ENCODE data around the gene TBL3. TPM values are rescaled to one million over a fixed set of nuclear protein-coding genes. Genes with fewer than 3 reads are reported as not detected.

Gene TBL3
- total and polyA plus RNA-seq, 5 experiments from 2014 or later: 30.0 to 61.8 (median 44.6) TPM

- Mint-ChIP-seq H3K27ac (no peak overlapping the region), H3K36me3 (peaks cover 0 to 36% (median 9%) of the 10 kb centered on the region in 3 donors), H3K4me1 (peaks cover 5 to 19% (median 15%) of the 10 kb centered on the region in 4 donors), H3K9me3 (no peaks in the 10 kb centered on the region), H3K27me3 (peaks cover 1 to 32% (median 4%) of the 10 kb centered on the region in 5 donors), H3K4me3 (peak overlapping the region in 1 of 10 donors; percentile 4)
- POLR2A ChIA-PET: interaction anchor here (0.6 to 7.3 kb wide), 3 partner anchors 10 to 103 kb away, joined by 3 to 89 read pairs (median 43); partner anchors contain the start of genes NDUFB10, RPS2 and TBL3
- no peak for ATAC-seq
- DNase-seq: no peak
These were observed 8.9 kb downstream of the TBL3 start for GRCh38 chr16:1980770-1981087.

DNA sequence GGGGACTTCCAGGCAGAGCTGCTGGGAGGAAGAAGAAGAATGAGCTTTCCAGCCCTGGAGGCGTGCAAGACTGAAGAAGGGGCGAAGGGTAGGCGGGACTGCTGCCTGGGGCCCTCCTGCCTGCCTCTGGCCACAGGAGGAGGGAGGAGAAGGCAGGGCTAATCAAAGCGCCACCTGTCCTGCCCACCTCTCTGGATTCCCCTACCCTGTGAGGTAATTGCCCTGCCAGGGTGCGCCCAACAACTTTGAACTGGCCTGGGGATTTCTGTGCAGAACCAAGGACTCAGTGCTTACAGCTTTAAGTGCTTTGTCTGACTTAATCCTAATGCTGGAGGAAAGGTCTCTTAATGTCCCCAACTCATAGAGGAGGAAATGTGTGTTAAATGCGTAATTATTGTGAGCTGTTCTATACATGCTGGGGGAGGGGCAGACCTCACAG is 9.6 kb downstream of the TBL3 start, which contains the start of gene NOXO1:
NOXO1 (minus strand) TSS at position 72 of the 439 bp plus-strand sequence. CDS start 290 bp downstream, outside the sequence.
- POLR2A ChIA-PET: interaction anchor here (1.0 to 7.3 kb wide), 3 partner anchors 10 to 28 kb away, joined by 4 to 89 read pairs (median 43); partner anchors contain the start of genes NDUFB10, RPS2, TBL3 and ZNF598
- no peak for DNase-seq
- Mint-ChIP-seq H3K27ac (peak within 1 kb of the TSS in 1 of 10 donors; percentile 73), H3K9me3 (no peaks in the 10 kb centered on the region), H3K27me3 (peaks cover 1 to 28% (median 4%) of the 10 kb centered on the region in 5 donors), H3K4me3 (peak within 1 kb of the TSS in 7 of 10 donors; percentile 22 to 79 (median 73)), H3K4me1 (peaks cover 5 to 19% (median 15%) of the 10 kb centered on the region in 4 donors), H3K36me3 (peaks cover 0 to 36% (median 5%) of the 10 kb centered on the region in 3 donors)
- ATAC-seq: no peak

DNA sequence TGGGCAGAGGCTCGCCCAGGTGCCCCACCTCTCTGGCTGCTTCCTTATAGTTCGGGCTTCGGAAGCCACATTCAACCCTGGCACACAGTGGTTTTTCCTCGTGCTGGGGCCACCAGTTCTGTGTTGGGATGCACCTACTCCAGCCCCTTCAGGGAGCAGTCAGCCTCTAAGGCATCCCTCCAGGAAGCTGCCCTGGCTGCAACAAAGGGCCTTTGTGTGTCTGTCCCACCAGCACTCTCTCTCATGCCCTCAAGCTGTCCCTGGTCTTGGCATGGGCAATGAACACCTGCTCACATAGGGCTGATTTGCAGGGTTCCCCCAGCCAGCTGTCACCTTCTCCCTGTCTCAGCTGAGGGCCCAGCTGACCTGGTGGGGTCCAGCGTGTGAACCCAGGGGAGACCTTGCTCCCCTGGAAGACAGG is 10.2 kb downstream of the TBL3 start:
- peaks cover 1 to 32% (median 10%) of the 10 kb centered on the region in 5 donors for H3K27me3 Mint-ChIP-seq
- DNase-seq (no peak), ATAC-seq (no peak)
- H3K4me1 Mint-ChIP-seq: peaks cover 5 to 19% (median 15%) of the 10 kb centered on the region in 4 donors
- peaks cover 0 to 36% (median 8%) of the 10 kb centered on the region in 3 donors for H3K36me3 Mint-ChIP-seq
- no peak overlapping the region for H3K27ac Mint-ChIP-seq
- no peaks in the 10 kb centered on the region for H3K9me3 Mint-ChIP-seq
- peak overlapping the region in 5 of 10 donors; percentile 66 to 79 (median 76) for H3K4me3 Mint-ChIP-seq
- POLR2A ChIA-PET: interaction anchor here (0.9 to 7.3 kb wide), 5 partner anchors 8 to 173 kb away, joined by 4 to 89 read pairs (median 7); partner anchors contain the start of genes NDUFB10, RPS2, TBL3 and TRAF7

DNA sequence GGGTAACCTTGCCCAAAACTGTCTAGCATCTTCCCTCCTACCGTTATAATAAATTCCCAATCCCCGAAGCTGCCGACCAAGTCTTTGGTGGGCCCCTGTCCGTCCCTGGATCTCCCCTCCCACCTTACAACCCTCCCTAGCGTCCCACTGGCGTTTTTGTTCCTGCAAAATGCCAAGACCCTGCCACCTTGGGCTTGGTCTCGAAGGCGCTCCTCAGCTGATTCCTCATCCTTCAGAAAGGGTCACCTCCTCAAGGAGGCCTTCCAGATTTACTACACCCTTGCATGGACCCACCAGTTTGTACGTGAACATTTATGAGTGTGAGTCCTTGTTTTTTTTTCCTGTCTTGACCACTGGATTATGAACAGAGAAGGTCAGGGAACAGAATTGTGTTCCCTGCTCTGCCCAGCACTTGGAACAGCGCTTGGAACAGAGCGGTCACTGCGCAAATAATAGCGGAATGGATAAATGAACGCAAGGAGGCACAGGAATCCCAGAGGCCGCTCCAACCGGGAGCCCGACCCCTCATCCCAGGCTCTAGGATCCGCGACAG is 11.2 kb downstream of the TBL3 start:
- Mint-ChIP-seq H3K4me3 (peak overlapping the region; percentile 73 to 89 (median 79)), H3K36me3 (peaks cover 0 to 30% (median 10%) of the 10 kb centered on the region in 3 donors), H3K9me3 (no peaks in the 10 kb centered on the region), H3K27ac (peak overlapping the region in 9 of 10 donors; percentile 10 to 81 (median 67)), H3K27me3 (peaks cover 1 to 37% (median 10%) of the 10 kb centered on the region in 5 donors), H3K4me1 (peaks cover 5 to 19% (median 15%) of the 10 kb centered on the region in 4 donors)
- DNase-seq (no peak), ATAC-seq (no peak)
- POLR2A ChIA-PET: interaction anchor here (0.7 to 7.3 kb wide), 8 partner anchors 10 to 178 kb away, joined by 3 to 89 read pairs (median 5); partner anchors contain the start of genes NDUFB10, RPS2, TBL3 and TRAF7

DNA sequence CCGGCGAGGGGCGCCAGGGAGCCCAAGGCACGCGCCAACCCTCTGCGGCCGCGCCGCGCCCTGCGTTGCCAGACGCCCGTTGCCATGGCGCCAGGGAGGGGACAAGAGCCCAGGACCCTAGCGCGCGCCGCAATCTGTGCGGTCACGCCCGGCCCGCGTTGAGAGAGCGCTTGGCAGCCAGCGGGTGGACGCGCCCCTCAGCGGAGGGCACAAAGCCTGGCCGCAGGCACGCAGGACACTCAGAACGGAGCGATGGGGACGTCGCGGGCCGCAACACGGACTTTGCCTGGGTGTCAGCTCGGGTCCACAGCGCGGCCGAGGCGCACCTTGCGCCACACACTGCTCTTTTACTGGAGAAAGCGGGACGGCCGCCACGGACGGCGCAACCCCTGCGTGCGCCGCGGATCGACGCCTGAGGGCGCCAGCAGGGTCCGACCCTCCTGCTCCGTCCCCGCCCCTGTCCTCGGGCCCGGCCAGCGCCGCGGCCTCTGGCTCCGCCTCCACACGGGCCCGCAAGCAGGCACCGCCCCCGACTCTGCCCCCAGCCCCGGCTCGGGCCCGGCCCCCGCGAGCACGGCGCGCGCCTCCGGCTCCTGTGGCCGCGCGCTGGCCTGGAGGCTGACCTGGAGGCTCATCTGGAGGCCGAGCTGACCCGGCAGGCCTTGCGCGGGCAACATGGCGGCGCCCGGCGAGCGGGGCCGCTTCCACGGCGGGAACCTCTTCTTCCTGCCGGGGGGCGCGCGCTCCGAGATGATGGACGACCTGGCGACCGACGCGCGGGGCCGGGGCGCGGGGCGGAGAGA is 11.9 kb downstream of the TBL3 start, which contains the start of gene GFER:
GFER (plus strand) TSS at position 650 of the 803 bp plus-strand sequence; CDS start at position 676, 26 bp downstream.
- Mint-ChIP-seq H3K27ac (peak within 1 kb of the TSS; percentile 10 to 83 (median 74)), H3K4me1 (peaks cover 7 to 21% (median 16%) of the 10 kb centered on the region in 4 donors), H3K27me3 (peaks cover 1 to 38% (median 10%) of the 10 kb centered on the region in 5 donors), H3K9me3 (no peaks in the 10 kb centered on the region), H3K4me3 (peak within 1 kb of the TSS; percentile 74 to 89 (median 79)), H3K36me3 (peaks cover 0 to 24% (median 7%) of the 10 kb centered on the region in 3 donors)
- POLR2A ChIA-PET: interaction anchor here (0.8 to 7.3 kb wide), 9 partner anchors 8 to 269 kb away, joined by 3 to 89 read pairs (median 3); partner anchors contain the start of genes NDUFB10, RPS2, TBL3 and TRAF7
- peak; percentile 62 to 74 for ATAC-seq
- DNase-seq: peak in 8 of 10 donors; percentile 48 to 75 (median 56)

- POLR2A ChIA-PET: interaction anchor here (0.8 to 7.3 kb wide), 9 partner anchors 9 to 268 kb away, joined by 3 to 89 read pairs (median 3); partner anchors contain the start of genes MLST8, NDUFB10, RPS2 and TBL3
- Mint-ChIP-seq H3K9me3 (no peaks in the 10 kb centered on the region), H3K4me1 (peaks cover 9 to 30% (median 20%) of the 10 kb centered on the region in 4 donors), H3K27ac (peak overlapping the region in 7 of 10 donors; percentile 51 to 82 (median 64)), H3K36me3 (peaks cover 0 to 21% (median 7%) of the 10 kb centered on the region in 3 donors), H3K27me3 (peaks cover 3 to 43% (median 13%) of the 10 kb centered on the region in 5 donors), H3K4me3 (peak overlapping the region; percentile 70 to 88 (median 77))
- ATAC-seq (peak; percentile 48 to 54), DNase-seq (no peak)
These were observed 12.7 kb downstream of the TBL3 start for GRCh38 chr16:1984347-1985225.

GRCh38 chr16:1985466-1986150 is 13.8 kb downstream of the TBL3 start:
- Mint-ChIP-seq H3K4me1 (peaks cover 9 to 33% (median 20%) of the 10 kb centered on the region in 4 donors), H3K9me3 (no peaks in the 10 kb centered on the region), H3K4me3 (peak overlapping the region; percentile 70 to 88 (median 77)), H3K36me3 (peaks cover 0 to 19% (median 7%) of the 10 kb centered on the region in 3 donors), H3K27ac (peak overlapping the region in 3 of 10 donors; percentile 24 to 64 (median 38)), H3K27me3 (peaks cover 3 to 40% (median 13%) of the 10 kb centered on the region in 5 donors)
- POLR2A ChIA-PET: interaction anchor here (0.8 to 7.3 kb wide), 4 partner anchors 14 to 220 kb away, joined by 3 to 89 read pairs (median 24); partner anchors contain the start of genes MLST8, NDUFB10, RPS2 and TBL3
- DNase-seq: no peak
- no peak for ATAC-seq

GRCh38 chr16:1987198-1987597 is 15.3 kb downstream of the TBL3 start:
- Mint-ChIP-seq H3K4me3 (peak overlapping the region in 1 of 10 donors; percentile 30), H3K27me3 (peaks cover 2 to 37% (median 13%) of the 10 kb centered on the region in 5 donors), H3K27ac (no peak overlapping the region), H3K4me1 (peaks cover 9 to 43% (median 30%) of the 10 kb centered on the region in 4 donors), H3K9me3 (no peaks in the 10 kb centered on the region), H3K36me3 (peaks cover 0 to 18% (median 7%) of the 10 kb centered on the region in 3 donors)
- POLR2A ChIA-PET: interaction anchor here (0.8 to 1.2 kb wide), 2 partner anchors 9 to 21 kb away, joined by 3 read pairs; no protein-coding TSS in a partner anchor
- ATAC-seq (no peak), DNase-seq (no peak)

DNA sequence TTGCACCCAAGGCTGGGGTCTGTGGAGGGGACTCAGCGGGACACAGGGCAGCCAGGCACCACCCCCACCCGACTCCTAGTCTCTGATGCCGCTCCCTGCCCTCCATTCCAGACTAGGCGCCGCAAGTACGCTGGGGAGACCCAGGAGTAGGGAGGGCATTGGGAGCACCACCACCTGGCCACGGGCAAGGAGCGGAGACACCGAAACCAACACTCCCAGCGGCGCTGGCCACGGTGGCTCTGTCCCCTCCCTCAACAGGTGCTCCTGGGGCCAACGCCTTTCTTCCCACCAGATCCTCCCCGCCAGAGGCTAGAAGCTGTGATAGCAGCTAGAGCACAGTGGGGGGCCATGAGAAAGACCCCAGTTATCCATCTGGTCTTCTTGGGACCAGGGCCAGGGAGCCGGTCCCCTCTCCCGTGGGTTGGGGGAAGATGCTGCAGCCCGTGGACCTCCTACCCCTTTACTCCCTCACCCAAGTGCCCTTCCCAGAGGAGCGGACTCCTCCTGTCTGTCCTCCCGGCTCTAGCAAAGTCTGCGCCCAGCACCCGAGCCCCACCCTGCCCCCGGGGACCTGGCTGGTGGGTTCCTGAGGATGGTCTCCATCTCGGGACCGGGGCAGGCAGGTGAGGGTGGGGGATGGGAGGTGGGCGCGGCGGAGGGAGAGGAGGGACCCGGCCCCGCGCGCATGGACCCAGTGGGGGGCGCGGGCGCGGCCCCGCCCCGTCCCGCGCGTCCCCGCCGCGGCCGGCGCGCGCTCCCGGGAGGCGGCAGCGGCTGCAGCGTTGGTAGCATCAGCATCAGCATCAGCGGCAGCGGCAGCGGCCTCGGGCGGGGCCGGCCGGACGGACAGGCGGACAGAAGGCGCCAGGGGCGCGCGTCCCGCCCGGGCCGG is 17.6 kb downstream of the TBL3 start, which contains the start of gene SYNGR3:
SYNGR3 (plus strand) TSS at position 762 of the 892 bp plus-strand sequence. CDS start 133 bp downstream, outside the sequence.
- Mint-ChIP-seq H3K4me3 (peak within 1 kb of the TSS; percentile 44 to 84 (median 76)), H3K27ac (peak within 1 kb of the TSS in 4 of 10 donors; percentile 22 to 91 (median 76)), H3K9me3 (no peaks in the 10 kb centered on the region), H3K36me3 (peaks cover 0 to 18% (median 7%) of the 10 kb centered on the region in 3 donors), H3K4me1 (peaks cover 4 to 36% (median 27%) of the 10 kb centered on the region in 4 donors), H3K27me3 (peaks cover 2 to 30% (median 13%) of the 10 kb centered on the region in 5 donors)
- POLR2A ChIA-PET: interaction anchor here (0.5 to 5.9 kb wide), 3 partner anchors 19 to 536 kb away, joined by 6 to 47 read pairs (median 21); partner anchors contain the start of genes RNF151, RPS2 and ZNF598
- DNase-seq (no peak), ATAC-seq (no peak)

DNA sequence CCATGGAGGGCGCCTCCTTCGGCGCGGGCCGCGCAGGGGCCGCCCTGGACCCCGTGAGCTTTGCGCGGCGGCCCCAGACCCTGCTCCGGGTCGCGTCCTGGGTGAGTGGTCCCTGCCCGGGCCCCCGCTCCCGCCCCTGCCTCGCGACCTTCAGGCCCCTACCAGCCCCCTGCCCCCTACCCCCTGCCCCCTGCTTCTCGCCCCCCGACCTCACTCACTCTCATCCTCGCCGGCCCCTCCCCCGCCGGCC is 18.2 kb downstream of the TBL3 start:
- no peak for DNase-seq
- H3K9me3 Mint-ChIP-seq: no peaks in the 10 kb centered on the region
- H3K4me3 Mint-ChIP-seq: peak overlapping the region in 1 of 10 donors; percentile 72
- peaks cover 2 to 30% (median 13%) of the 10 kb centered on the region in 5 donors for H3K27me3 Mint-ChIP-seq
- H3K27ac Mint-ChIP-seq: no peak overlapping the region
- POLR2A ChIA-PET: interaction anchor here (1.2 to 5.9 kb wide), 3 partner anchors 19 to 165 kb away, joined by 6 to 47 read pairs (median 21); partner anchors contain the start of genes RNF151, RPS2, TRAF7 and ZNF598
- no peak for ATAC-seq
- peaks cover 4 to 30% (median 22%) of the 10 kb centered on the region in 4 donors for H3K4me1 Mint-ChIP-seq
- peaks cover 0 to 18% (median 7%) of the 10 kb centered on the region in 3 donors for H3K36me3 Mint-ChIP-seq
